HepG2 (cell line): ENCODE results near the gene FAM131A. TPM values are rescaled to one million over a fixed set of nuclear protein-coding genes. Genes with fewer than 3 reads are reported as not detected.

ENCODE experiments used
- MYNN ChIP-seq: sonication (generic); formaldehyde crosslinking; IDR thresholded peaks from 2 replicates; pipeline ENCODE4 v1.4.0; 2020; ENCODE audit warnings: mild to moderate bottlenecking, low read depth, missing genetic modification reagents
- NFE2L2 ChIP-seq: fragments of 150-350 bp; IDR thresholded peaks from 2 replicates; pipeline ENCODE4 v1.6.1; 2014; ENCODE audit warnings: low read length
- RARA ChIP-seq: IDR thresholded peaks from 2 replicates; pipeline ENCODE4 v1.6.1; 2016; ENCODE audit warnings: missing genetic modification reagents, missing compliant biosample characterization
- SOX5 ChIP-seq: IDR thresholded peaks from 2 replicates; pipeline ENCODE4 v1.6.1; 2016; ENCODE audit warnings: borderline replicate concordance
- ZFP37 ChIP-seq: sonication (generic); formaldehyde crosslinking; IDR thresholded peaks from 2 replicates; pipeline ENCODE4 v1.4.0; 2020; ENCODE audit warnings: missing genetic modification reagents, borderline replicate concordance
- ZNF207 ChIP-seq: fragments of 450-650 bp; IDR thresholded peaks from 2 replicates; pipeline ENCODE4 v1.6.1; 2016; ENCODE audit warnings: antibody characterized with exemption, borderline replicate concordance
- ZNF382 ChIP-seq: sonication (generic); formaldehyde crosslinking; IDR thresholded peaks from 2 replicates; pipeline ENCODE4 v1.5.0; 2020; ENCODE audit warnings: missing genetic modification reagents, mild to moderate bottlenecking, borderline replicate concordance
- ZNF747 ChIP-seq: sonication (generic); formaldehyde crosslinking; IDR thresholded peaks from 2 replicates; pipeline ENCODE4 v1.8.1; 2023; ENCODE audit warnings: missing genetic modification reagents, mild to moderate bottlenecking, borderline replicate concordance
- polyA plus RNA-seq, 8 experiments: library from polyadenylated mRNA; depleted of rRNA in 3 of 8; stranded (reverse) in 7 of 8; unstranded in 1 of 8; fragments of >200 nt; fragmentation: Illumina TruSeq in 4 of 8; extraction: Trizol in 4 of 8; gene quantifications; 2 replicates each; pipeline versions ENCODE4 v1.2.1 to v1.2.3, GENCODE V29; 2011 to 2016; ENCODE audit warnings: low read depth in 4 of 8, missing spikeins in 1 of 8, mixed read lengths in 1 of 8; ENCODE audit not compliant: insufficient read depth in 1 of 8
- total RNA-seq, 5 experiments: library from RNA; depleted of rRNA; stranded (reverse); fragments of >200 nt; fragmentation: Illumina TruSeq; extraction: Trizol; gene quantifications; 2 replicates each; pipeline ENCODE4 v1.2.3, GENCODE V29; 2016; ENCODE audit warnings: low read depth in 1 of 5
- TF ChIP-seq, protein P1 (sequence below): sonication (generic); formaldehyde crosslinking; IDR thresholded peaks from 2 replicates; pipeline ENCODE4 v1.5.0; 2020; ENCODE audit warnings: mild to moderate bottlenecking, missing genetic modification reagents, borderline replicate concordance
- TF ChIP-seq, protein P2 (sequence below): sonication (generic); formaldehyde crosslinking; IDR thresholded peaks from 2 replicates; pipeline ENCODE4 v1.8.0; 2023; ENCODE audit warnings: mild to moderate bottlenecking, missing genetic modification reagents
- TF ChIP-seq, protein P3 (sequence below): sonication (generic); formaldehyde crosslinking; IDR thresholded peaks from 2 replicates; pipeline ENCODE4 v1.5.0; 2020; ENCODE audit warnings: mild to moderate bottlenecking, low read depth, missing genetic modification reagents, borderline replicate concordance
- TF ChIP-seq, protein P4 (sequence below): sonication (generic); formaldehyde crosslinking; IDR thresholded peaks from 2 replicates; pipeline ENCODE4 v1.5.0; 2020; ENCODE audit warnings: mild to moderate bottlenecking, missing genetic modification reagents, borderline replicate concordance
- TF ChIP-seq, protein P5 (sequence below): sonication (generic); formaldehyde crosslinking; IDR thresholded peaks from 2 replicates; pipeline ENCODE4 v1.4.0; 2020; ENCODE audit warnings: missing genetic modification reagents

The FAM131A gene
- total and polyA plus RNA-seq, 2 of the 13 experiments (the other 11 are each of a cell fraction or from before 2014, with no cell fraction given): 9.2 to 9.3 TPM

DNA sequence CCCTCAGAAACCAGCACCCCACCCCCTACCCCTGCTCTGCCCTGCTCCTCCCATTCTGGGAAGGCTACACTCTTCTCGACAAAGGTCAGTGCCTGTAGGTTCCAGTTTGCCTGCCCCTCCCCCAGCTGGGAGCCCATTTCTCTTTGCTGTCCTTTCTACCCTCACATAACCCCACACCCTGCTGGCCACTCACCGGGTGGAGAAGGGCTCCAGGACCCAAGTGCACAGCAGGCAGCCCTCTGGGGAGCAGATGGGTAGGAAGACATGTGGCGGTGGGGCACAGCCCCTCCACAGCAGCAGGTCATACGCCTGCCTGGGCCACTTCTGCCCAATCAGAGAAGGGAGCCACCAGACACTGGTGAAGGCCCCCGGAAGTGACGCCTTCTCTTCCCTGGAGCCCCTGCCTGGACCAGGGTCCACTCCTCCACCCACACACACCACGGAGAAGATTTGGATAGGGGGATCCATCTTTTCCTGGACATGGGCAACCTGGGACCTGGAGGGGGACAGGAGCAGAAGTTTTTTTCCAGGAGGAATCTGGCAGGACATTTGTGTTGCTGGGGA, 40.6 kb downstream of the FAM131A start, which contains the start of gene THPO (continued):
- TF ChIP-seq ZFP37 (CRISPR knock-in tag): peak; percentile 63; the same call in 1 of the 2 replicates
- no peak for TF ChIP-seq ZNF382
- TF ChIP-seq SOX5 (CRISPR knock-in tag): no peak
- TF ChIP-seq, protein P1, sequence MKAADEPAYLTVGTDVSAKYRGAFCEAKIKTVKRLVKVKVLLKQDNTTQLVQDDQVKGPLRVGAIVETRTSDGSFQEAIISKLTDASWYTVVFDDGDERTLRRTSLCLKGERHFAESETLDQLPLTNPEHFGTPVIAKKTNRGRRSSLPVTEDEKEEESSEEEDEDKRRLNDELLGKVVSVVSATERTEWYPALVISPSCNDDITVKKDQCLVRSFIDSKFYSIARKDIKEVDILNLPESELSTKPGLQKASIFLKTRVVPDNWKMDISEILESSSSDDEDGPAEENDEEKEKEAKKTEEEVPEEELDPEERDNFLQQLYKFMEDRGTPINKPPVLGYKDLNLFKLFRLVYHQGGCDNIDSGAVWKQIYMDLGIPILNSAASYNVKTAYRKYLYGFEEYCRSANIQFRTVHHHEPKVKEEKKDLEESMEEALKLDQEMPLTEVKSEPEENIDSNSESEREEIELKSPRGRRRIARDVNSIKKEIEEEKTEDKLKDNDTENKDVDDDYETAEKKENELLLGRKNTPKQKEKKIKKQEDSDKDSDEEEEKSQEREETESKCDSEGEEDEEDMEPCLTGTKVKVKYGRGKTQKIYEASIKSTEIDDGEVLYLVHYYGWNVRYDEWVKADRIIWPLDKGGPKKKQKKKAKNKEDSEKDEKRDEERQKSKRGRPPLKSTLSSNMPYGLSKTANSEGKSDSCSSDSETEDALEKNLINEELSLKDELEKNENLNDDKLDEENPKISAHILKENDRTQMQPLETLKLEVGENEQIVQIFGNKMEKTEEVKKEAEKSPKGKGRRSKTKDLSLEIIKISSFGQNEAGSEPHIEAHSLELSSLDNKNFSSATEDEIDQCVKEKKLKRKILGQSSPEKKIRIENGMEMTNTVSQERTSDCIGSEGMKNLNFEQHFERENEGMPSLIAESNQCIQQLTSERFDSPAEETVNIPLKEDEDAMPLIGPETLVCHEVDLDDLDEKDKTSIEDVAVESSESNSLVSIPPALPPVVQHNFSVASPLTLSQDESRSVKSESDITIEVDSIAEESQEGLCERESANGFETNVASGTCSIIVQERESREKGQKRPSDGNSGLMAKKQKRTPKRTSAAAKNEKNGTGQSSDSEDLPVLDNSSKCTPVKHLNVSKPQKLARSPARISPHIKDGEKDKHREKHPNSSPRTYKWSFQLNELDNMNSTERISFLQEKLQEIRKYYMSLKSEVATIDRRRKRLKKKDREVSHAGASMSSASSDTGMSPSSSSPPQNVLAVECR (CRISPR knock-in tag): peak; percentile 89
- TF ChIP-seq, protein P2, sequence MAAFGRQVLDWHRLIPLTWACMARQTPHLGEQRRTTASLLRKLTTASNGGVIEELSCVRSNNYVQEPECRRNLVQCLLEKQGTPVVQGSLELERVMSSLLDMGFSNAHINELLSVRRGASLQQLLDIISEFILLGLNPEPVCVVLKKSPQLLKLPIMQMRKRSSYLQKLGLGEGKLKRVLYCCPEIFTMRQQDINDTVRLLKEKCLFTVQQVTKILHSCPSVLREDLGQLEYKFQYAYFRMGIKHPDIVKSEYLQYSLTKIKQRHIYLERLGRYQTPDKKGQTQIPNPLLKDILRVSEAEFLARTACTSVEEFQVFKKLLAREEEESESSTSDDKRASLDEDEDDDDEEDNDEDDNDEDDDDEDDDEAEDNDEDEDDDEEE (CRISPR knock-in tag): peak; percentile 64; the same call in 1 of the 2 replicates
- TF ChIP-seq NFE2L2: no peak
- TF ChIP-seq, protein P3, sequence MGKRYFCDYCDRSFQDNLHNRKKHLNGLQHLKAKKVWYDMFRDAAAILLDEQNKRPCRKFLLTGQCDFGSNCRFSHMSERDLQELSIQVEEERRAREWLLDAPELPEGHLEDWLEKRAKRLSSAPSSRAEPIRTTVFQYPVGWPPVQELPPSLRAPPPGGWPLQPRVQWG (CRISPR knock-in tag): no peak
- no peak for TF ChIP-seq ZNF207
- TF ChIP-seq, protein P4, sequence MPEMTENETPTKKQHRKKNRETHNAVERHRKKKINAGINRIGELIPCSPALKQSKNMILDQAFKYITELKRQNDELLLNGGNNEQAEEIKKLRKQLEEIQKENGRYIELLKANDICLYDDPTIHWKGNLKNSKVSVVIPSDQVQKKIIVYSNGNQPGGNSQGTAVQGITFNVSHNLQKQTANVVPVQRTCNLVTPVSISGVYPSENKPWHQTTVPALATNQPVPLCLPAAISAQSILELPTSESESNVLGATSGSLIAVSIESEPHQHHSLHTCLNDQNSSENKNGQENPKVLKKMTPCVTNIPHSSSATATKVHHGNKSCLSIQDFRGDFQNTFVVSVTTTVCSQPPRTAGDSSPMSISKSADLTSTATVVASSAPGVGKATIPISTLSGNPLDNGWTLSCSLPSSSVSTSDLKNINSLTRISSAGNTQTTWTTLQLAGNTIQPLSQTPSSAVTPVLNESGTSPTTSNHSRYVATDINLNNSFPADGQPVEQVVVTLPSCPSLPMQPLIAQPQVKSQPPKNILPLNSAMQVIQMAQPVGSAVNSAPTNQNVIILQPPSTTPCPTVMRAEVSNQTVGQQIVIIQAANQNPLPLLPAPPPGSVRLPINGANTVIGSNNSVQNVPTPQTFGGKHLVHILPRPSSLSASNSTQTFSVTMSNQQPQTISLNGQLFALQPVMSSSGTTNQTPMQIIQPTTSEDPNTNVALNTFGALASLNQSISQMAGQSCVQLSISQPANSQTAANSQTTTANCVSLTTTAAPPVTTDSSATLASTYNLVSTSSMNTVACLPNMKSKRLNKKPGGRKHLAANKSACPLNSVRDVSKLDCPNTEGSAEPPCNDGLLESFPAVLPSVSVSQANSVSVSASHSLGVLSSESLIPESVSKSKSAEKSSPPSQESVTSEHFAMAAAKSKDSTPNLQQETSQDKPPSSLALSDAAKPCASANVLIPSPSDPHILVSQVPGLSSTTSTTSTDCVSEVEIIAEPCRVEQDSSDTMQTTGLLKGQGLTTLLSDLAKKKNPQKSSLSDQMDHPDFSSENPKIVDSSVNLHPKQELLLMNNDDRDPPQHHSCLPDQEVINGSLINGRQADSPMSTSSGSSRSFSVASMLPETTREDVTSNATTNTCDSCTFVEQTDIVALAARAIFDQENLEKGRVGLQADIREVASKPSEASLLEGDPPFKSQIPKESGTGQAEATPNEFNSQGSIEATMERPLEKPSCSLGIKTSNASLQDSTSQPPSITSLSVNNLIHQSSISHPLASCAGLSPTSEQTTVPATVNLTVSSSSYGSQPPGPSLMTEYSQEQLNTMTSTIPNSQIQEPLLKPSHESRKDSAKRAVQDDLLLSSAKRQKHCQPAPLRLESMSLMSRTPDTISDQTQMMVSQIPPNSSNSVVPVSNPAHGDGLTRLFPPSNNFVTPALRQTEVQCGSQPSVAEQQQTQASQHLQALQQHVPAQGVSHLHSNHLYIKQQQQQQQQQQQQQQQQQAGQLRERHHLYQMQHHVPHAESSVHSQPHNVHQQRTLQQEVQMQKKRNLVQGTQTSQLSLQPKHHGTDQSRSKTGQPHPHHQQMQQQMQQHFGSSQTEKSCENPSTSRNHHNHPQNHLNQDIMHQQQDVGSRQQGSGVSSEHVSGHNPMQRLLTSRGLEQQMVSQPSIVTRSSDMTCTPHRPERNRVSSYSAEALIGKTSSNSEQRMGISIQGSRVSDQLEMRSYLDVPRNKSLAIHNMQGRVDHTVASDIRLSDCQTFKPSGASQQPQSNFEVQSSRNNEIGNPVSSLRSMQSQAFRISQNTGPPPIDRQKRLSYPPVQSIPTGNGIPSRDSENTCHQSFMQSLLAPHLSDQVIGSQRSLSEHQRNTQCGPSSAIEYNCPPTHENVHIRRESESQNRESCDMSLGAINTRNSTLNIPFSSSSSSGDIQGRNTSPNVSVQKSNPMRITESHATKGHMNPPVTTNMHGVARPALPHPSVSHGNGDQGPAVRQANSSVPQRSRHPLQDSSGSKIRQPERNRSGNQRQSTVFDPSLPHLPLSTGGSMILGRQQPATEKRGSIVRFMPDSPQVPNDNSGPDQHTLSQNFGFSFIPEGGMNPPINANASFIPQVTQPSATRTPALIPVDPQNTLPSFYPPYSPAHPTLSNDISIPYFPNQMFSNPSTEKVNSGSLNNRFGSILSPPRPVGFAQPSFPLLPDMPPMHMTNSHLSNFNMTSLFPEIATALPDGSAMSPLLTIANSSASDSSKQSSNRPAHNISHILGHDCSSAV (CRISPR knock-in tag): no peak
- TF ChIP-seq ZNF747 (CRISPR knock-in tag): 0 out of 2 replicates have a peak, but pooled peaks have one; percentile 16
- TF ChIP-seq, protein P5, sequence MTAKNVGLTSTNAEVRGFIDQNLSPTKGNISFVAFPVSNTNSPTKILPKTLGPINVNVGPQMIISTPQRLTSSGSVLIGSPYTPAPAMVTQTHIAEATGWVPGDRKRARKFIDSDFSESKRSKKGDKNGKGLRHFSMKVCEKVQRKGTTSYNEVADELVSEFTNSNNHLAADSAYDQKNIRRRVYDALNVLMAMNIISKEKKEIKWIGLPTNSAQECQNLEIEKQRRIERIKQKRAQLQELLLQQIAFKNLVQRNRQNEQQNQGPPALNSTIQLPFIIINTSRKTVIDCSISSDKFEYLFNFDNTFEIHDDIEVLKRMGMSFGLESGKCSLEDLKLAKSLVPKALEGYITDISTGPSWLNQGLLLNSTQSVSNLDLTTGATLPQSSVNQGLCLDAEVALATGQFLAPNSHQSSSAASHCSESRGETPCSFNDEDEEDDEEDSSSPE (CRISPR knock-in tag): peak; percentile 2; the same call in 1 of the 2 replicates
- TF ChIP-seq RARA: no peak; the same call in 1 of the 2 replicates
- TF ChIP-seq MYNN: no peak
